Measurements from ENCODE around the gene NUP205.

GRCh38 chr7:135510592-135511183, 47.0 kb upstream of the NUP205 start:
- no peak for TF ChIP-seq POLR2A (IDR thresholded peaks at IDR 0.05)
- TF ChIP-seq, protein P1, sequence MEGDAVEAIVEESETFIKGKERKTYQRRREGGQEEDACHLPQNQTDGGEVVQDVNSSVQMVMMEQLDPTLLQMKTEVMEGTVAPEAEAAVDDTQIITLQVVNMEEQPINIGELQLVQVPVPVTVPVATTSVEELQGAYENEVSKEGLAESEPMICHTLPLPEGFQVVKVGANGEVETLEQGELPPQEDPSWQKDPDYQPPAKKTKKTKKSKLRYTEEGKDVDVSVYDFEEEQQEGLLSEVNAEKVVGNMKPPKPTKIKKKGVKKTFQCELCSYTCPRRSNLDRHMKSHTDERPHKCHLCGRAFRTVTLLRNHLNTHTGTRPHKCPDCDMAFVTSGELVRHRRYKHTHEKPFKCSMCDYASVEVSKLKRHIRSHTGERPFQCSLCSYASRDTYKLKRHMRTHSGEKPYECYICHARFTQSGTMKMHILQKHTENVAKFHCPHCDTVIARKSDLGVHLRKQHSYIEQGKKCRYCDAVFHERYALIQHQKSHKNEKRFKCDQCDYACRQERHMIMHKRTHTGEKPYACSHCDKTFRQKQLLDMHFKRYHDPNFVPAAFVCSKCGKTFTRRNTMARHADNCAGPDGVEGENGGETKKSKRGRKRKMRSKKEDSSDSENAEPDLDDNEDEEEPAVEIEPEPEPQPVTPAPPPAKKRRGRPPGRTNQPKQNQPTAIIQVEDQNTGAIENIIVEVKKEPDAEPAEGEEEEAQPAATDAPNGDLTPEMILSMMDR (IDR thresholded peaks at IDR 0.05), result no peak
